Ovary (tissue), 9 donors: Measurements from ENCODE around the gene PLLP. TPM values are rescaled to one million over a fixed set of nuclear protein-coding genes. Genes with fewer than 3 reads are reported as not detected.

Experiments used
- DNase-seq, 5 donors: peaks; one replicate each; pipeline ENCODE4 v3.0.0-alpha.2; 2019 to 2020
- H3K27ac ChIP-seq, 2 donors: fragments of 200-600 bp; one replicate each; pipeline versions ENCODE4 v1.5.1 to v1.8.0; 2019 to 2022
- H3K27me3 ChIP-seq: fragments of 200-600 bp; one replicate; pipeline ENCODE4 v1.8.0; 2022
- H3K36me3 ChIP-seq: fragments of 200-600 bp; sonication (generic); one replicate; pipeline ENCODE4 v1.5.1; 2019
- H3K4me1 ChIP-seq: one replicate; pipeline ENCODE4 v1.8.1; 2013; ENCODE audit warnings: mild to moderate bottlenecking, moderate library complexity; ENCODE audit not compliant: insufficient read depth
- H3K4me3 ChIP-seq: fragments of 200-600 bp; sonication (generic); one replicate; pipeline ENCODE4 v1.5.1; 2017
- H3K9me3 ChIP-seq, 2 donors: fragments of 200-600 bp in 1 of 2; sonication (generic) in 1 of 2; one replicate each; pipeline versions ENCODE4 v1.5.1 to v1.8.1; 2013 to 2019; ENCODE audit warnings: mild to moderate bottlenecking in 1 of 2, moderate library complexity in 1 of 2
- EP300 ChIP-seq: sonication (generic); formaldehyde crosslinking; IDR thresholded peaks from one replicate; pipeline ENCODE4 v1.6.1; 2017; ENCODE audit warnings: antibody characterized with exemption
- POLR2A ChIP-seq: fragments of 450-650 bp; IDR thresholded peaks from one replicate; pipeline ENCODE4 v1.6.1; 2017; ENCODE audit warnings: antibody characterized with exemption, mild to moderate bottlenecking, moderate library complexity
- WGBS, 3 donors: extraction: QIAGEN DNeasy Blood & Tissue Kit in 1 of 3; methylation state at CpG; one replicate each; pipeline versions ENCODE4 v1.1.5 to v1.1.7; 2013 to 2017; 5-methylcytosine and 5-hydroxymethylcytosine counted together
- intact Hi-C, 4 donors: fragments of 100-400 bp; cut with DNase I; formaldehyde crosslinking; loops; one replicate each; pipeline versions ENCODE4 v1.11.0 to v1.15.1; 2022 to 2023
- polyA plus RNA-seq, 2 donors: library from polyadenylated mRNA; stranded (reverse); fragments of 200-250 nt in 1 of 2; fragments of 350-450 nt in 1 of 2; fragmentation: Illumina TruSeq in 1 of 2; extraction: RNeasy Lipid Tissue Mini Kit (QIAGEN cat#74804) in 1 of 2; gene quantifications; one replicate each; pipeline ENCODE4 v1.2.3, GENCODE V29; 2013 to 2014
- total RNA-seq, 7 donors: library from RNA; depleted of rRNA in 2 of 7; stranded (reverse); fragments of >200 nt in 2 of 7; fragmentation: NEBNext Ultra II Directional in 3 of 7; extraction: Animal tissue kit (Norgen Biotek cat#: 25700) in 3 of 7; gene quantifications; one replicate each; pipeline versions ENCODE4 v1.1.0 to v1.2.4, GENCODE V29; 2016 to 2023
- TF ChIP-seq, protein P1 (sequence below), 3 donors: fragments of 450-650 bp in 2 of 3; fragments of 200-600 bp in 1 of 3; IDR thresholded peaks; one replicate each; pipeline versions ENCODE4 v1.5.1 to v1.8.0; 2016 to 2022; ENCODE audit warnings: antibody characterized with exemption in 3 of 3, mild to moderate bottlenecking in 1 of 3
- donor health status: DM: no; HTN: no; CAD: no; lungs with moderate emphysema.
- donor health status: DM: no; HTN: no; CAD: no.
- donor health status: Bipolar disorder and iron deficiency.
- donor health status: DM: yes; HTN: yes; CAD: no.
- donor health status: DM: no; HTN: no; CAD: no.
- donor health status: DM: yes; HTN: yes; CAD: no.

The PLLP gene
- total and polyA plus RNA-seq, 9 donors = 0.94 to 54.2 (median 4.0) TPM

DNA sequence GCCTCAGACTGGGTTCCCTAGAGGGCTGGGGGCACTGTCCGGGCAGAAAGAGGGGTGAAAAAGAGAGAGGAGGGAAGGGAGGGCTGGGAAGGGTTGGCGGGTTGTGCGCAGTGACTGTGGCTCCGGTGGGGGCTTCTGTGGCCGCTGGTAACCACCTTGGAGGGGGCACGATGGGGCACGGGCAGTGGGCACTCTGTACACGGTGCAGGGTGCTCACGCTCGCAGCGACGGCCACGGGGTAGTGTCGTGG, 588 bp downstream of the PLLP start:
- intact Hi-C loops = loop anchor here in 1 of 4 donors (10.0 kb wide), 1 partner anchor 199 kb away; no protein-coding TSS in a partner anchor
- Histone ChIP-seq H3K9me3 (no peaks in the 10 kb centered on the region), H3K4me1 (peaks cover 7% of the 10 kb centered on the region), H3K27ac (no peak overlapping the region), H3K36me3 (no peaks in the 10 kb centered on the region), H3K4me3 (peak overlapping the region; percentile 37), H3K27me3 (no peaks in the 10 kb centered on the region)
- TF ChIP-seq POLR2A (no peak), EP300 (no peak)
- TF ChIP-seq, protein P1, sequence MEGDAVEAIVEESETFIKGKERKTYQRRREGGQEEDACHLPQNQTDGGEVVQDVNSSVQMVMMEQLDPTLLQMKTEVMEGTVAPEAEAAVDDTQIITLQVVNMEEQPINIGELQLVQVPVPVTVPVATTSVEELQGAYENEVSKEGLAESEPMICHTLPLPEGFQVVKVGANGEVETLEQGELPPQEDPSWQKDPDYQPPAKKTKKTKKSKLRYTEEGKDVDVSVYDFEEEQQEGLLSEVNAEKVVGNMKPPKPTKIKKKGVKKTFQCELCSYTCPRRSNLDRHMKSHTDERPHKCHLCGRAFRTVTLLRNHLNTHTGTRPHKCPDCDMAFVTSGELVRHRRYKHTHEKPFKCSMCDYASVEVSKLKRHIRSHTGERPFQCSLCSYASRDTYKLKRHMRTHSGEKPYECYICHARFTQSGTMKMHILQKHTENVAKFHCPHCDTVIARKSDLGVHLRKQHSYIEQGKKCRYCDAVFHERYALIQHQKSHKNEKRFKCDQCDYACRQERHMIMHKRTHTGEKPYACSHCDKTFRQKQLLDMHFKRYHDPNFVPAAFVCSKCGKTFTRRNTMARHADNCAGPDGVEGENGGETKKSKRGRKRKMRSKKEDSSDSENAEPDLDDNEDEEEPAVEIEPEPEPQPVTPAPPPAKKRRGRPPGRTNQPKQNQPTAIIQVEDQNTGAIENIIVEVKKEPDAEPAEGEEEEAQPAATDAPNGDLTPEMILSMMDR (IDR thresholded peaks at IDR 0.05) = no peak
- no peak for DNase-seq
- WGBS, 3 donors = 3 to 4% (median 4%) methylated on average over 12 to 14 of the region's 14 CpGs

DNA sequence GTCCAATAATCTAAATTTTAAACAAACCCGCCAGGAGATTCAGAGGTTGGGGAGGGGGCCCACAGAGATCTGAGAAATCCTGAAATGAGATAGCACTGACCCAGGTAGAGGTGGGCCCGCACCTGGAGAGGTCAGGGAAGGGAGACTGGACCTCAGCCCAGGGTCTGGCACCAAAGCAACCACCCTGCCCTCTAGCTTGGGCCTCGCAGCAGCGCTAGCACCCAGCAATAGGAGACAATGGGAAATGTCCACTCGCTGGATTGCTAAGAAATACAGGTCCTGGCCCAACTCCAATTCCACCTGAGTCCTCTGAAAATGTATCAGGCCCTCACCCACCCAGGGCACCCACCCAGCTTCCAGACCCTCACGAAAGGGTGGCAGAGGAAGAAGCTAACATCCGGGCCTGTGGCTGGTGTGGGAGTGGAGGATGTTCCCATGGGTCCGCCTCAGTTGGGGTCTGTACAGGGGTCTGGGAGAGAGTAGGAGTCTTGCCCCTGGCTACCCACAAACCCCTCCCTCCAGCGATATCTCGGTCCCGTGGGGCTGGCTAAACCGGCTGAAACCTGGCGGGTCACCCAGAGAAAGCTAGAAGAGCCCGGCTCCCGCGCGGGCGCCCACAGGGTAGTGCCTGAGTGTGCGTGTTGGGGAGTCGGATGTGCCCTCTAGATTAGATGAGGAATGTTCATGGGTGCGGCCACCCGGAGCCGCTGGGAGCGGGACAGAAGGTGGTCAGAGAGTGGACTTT, 1.1 kb downstream of the PLLP start:
- H3K4me1 ChIP-seq = peaks cover 7% of the 10 kb centered on the region
- intact Hi-C loops = loop anchor here in 1 of 4 donors (10.0 kb wide), 1 partner anchor 199 kb away; no protein-coding TSS in a partner anchor
- no peaks in the 10 kb centered on the region for H3K36me3 ChIP-seq
- H3K4me3 ChIP-seq = no peak overlapping the region
- WGBS, 3 donors = 38 to 56% (median 46%) methylated on average over 24 of the region's 24 CpGs
- TF ChIP-seq POLR2A (no peak), EP300 (no peak)
- TF ChIP-seq, protein P1 (IDR thresholded peaks at IDR 0.05) = no peak
- no peak overlapping the region for H3K27ac ChIP-seq
- H3K9me3 ChIP-seq = no peaks in the 10 kb centered on the region
- no peaks in the 10 kb centered on the region for H3K27me3 ChIP-seq
- DNase-seq = no peak

GRCh38 chr16:57282510-57283213, 1.8 kb downstream of the PLLP start:
- Histone ChIP-seq H3K36me3 (no peaks in the 10 kb centered on the region), H3K27me3 (no peaks in the 10 kb centered on the region), H3K4me1 (peaks cover 7% of the 10 kb centered on the region), H3K9me3 (no peaks in the 10 kb centered on the region), H3K4me3 (no peak overlapping the region), H3K27ac (no peak overlapping the region)
- intact Hi-C loops = loop anchor here in 1 of 4 donors (10.0 kb wide), 1 partner anchor 198 kb away; no protein-coding TSS in a partner anchor
- TF ChIP-seq, protein P1 (IDR thresholded peaks at IDR 0.05) = no peak
- no peak for TF ChIP-seq EP300
- no peak for TF ChIP-seq POLR2A
- WGBS, 3 donors = 51 to 68% (median 52%) methylated on average over 8 of the region's 8 CpGs
- no peak for DNase-seq

- WGBS, 3 donors = 88 to 94% (median 89%) methylated on average over 3 of the region's 3 CpGs
- Histone ChIP-seq H3K4me3 (no peak overlapping the region), H3K27me3 (no peaks in the 10 kb centered on the region), H3K36me3 (no peaks in the 10 kb centered on the region), H3K4me1 (peaks cover 7% of the 10 kb centered on the region), H3K27ac (no peak overlapping the region), H3K9me3 (no peaks in the 10 kb centered on the region)
- intact Hi-C loops = loop anchor here in 1 of 4 donors (10.0 kb wide), 1 partner anchor 197 kb away; no protein-coding TSS in a partner anchor
- TF ChIP-seq POLR2A (no peak), EP300 (no peak)
- TF ChIP-seq, protein P1 (IDR thresholded peaks at IDR 0.05) = no peak
- DNase-seq = no peak
Observed at GRCh38 chr16:57281791-57282190, 2.7 kb downstream of the PLLP start.
